Smooth muscle cell (in vitro differentiated cells): ENCODE results near the gene EXOC6B. TPM values are rescaled to one million over a fixed set of nuclear protein-coding genes. Genes with fewer than 3 reads are reported as not detected.

ENCODE experiments used
- DNase-seq: peaks from one replicate; lab custom pipeline; 2025; ENCODE audit not compliant: unreplicated experiment; lab: John Stamatoyannopoulos, UW
- H2AFZ ChIP-seq: fragments of 200-600 bp; sonication (generic); 2 replicates; pipeline ENCODE4 v1.6.0; 2016; ENCODE audit warnings: antibody characterized with exemption, low read depth, mild to moderate bottlenecking
- H3F3A ChIP-seq: fragments of 200-600 bp; sonication (generic); 2 replicates; pipeline ENCODE4 v1.6.0; 2017; ENCODE audit warnings: antibody characterized with exemption, low read depth
- H3K27ac ChIP-seq: fragments of 200-600 bp; sonication (generic); 2 replicates; pipeline ENCODE4 v1.5.1; 2016; ENCODE audit warnings: low read depth, mild to moderate bottlenecking
- H3K27me3 ChIP-seq: fragments of 200-600 bp; sonication (generic); 2 replicates; pipeline ENCODE4 v1.6.1; 2016; ENCODE audit warnings: low read depth, mild to moderate bottlenecking
- H3K36me3 ChIP-seq: fragments of 200-600 bp; sonication (generic); 2 replicates; pipeline ENCODE4 v1.5.1; 2016; ENCODE audit warnings: low read depth
- H3K4me1 ChIP-seq: fragments of 200-600 bp; sonication (generic); 2 replicates; pipeline ENCODE4 v1.5.1; 2016; ENCODE audit warnings: low read depth
- H3K4me2 ChIP-seq: fragments of 200-600 bp; sonication (generic); 2 replicates; pipeline ENCODE4 v1.6.0; 2016; ENCODE audit warnings: mild to moderate bottlenecking
- H3K4me3 ChIP-seq: fragments of 200-600 bp; sonication (generic); 2 replicates; pipeline ENCODE4 v1.5.1; 2016; ENCODE audit warnings: mild to moderate bottlenecking
- H3K79me2 ChIP-seq: fragments of 200-600 bp; sonication (generic); 2 replicates; pipeline ENCODE4 v1.6.0; 2016; ENCODE audit warnings: low read depth, mild to moderate bottlenecking
- H3K9ac ChIP-seq: fragments of 200-600 bp; sonication (generic); 2 replicates; pipeline ENCODE4 v1.6.0; 2016; ENCODE audit warnings: low read depth
- H3K9me3 ChIP-seq: fragments of 200-600 bp; sonication (generic); replicated peaks from 2 replicates; pipeline ENCODE4 v1.5.1; 2016; ENCODE audit warnings: low read depth
- H4K20me1 ChIP-seq: fragments of 200-600 bp; sonication (generic); 2 replicates; pipeline ENCODE4 v1.6.0; 2016; ENCODE audit warnings: low read depth
- WGBS: methylation state at CpG from one replicate; pipeline ENCODE4 v1.1.7; 2016; ENCODE audit warnings: low lambda C conversion rate; 5-methylcytosine and 5-hydroxymethylcytosine counted together
- polyA plus RNA-seq: library from polyadenylated mRNA; unstranded; fragments of >200 nt; fragmentation: Nextera tagmentation; extraction: Ambion mirVana; gene quantifications from 2 replicates; pipeline ENCODE4 v1.2.1, GENCODE V29; 2016
- total RNA-seq: library from RNA; depleted of rRNA; stranded (reverse); fragments of >200 nt; gene quantifications from 2 replicates; pipeline ENCODE4 v1.2.3, GENCODE V29; 2014
- TF ChIP-seq, protein P1 (sequence below): fragments of 200-600 bp; sonication (generic); IDR thresholded peaks from 2 replicates; pipeline ENCODE4 v1.5.1; 2017; ENCODE audit warnings: borderline replicate concordance, mild to moderate bottlenecking, antibody characterized with exemption; ENCODE audit not compliant: insufficient read depth, poor library complexity, severe bottlenecking

EXOC6B gene
- total and polyA plus RNA-seq, 2 experiments from 2014 or later, result 6.9 to 19.7 TPM

DNA sequence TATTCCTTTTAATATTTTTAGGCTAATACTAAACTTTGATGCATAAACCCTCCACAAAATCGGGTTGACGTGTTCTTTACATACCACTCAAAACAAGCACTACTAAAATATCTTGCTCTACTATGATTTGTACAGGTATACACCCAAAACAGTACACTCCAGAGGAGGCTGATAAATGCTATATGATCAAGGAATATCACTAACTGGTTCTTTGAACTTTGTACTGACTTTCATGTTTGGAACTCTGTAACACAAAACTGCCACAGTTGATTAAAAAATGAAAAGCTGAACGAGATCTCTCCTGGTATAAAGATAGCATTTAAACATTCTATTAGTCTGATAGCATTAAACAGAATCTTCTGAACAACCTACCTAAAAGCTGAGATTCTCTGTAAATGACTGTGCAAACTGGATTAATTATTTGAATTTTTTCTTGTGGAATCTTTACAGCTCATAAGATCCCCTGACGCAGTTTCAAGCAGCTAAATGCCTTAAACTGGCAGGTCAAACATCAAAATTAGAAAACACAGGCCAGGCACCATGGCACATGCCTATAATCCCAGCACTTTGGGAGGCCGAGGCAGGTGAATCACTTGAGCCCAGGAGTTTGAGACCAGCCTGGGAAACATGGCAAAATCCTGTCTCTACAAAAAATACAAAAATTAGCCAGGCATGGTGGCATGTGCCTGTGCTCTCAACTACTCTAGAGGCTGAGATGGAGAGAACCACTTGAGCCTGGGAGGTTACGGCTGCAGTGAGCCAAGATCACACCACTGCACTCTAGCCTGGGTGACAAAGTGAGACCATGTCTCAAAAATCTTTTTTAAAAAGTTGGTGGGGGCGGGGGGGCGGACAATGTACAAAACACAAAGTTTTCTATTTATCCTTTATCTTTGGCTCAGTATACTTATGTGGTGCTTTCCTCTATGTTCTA is 150.6 kb downstream of the EXOC6B start:
- WGBS, result 96% methylated on average over 8 of the region's 8 CpGs
- no peaks in the 10 kb centered on the region for H3F3A ChIP-seq

DNA sequence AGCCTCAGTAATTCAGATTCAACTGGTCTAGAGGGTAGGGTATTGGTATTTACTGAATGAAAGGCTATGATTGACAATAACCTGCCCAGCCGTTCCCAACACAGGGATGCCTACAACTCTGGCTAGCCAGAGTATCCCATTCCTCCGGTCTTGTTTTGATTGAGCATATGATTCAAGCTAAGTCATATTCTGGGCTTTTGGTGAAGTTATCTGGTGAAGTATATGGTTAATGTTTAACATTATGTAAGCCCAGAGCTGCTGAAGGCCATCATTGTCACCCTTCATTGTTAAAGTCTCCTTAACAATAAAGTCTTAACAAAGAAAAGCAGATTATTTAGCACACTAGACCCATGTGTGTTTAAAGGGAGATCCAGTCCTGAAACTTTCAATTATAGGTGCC is 152.6 kb downstream of the EXOC6B start:
- Histone ChIP-seq H4K20me1 (peaks cover 10% of the 10 kb centered on the region), H3K27me3 (no peaks in the 10 kb centered on the region), H2AFZ (no peak overlapping the region), H3K9ac (no peak overlapping the region), H3K27ac (no peak overlapping the region), H3K4me2 (no peak overlapping the region), H3K36me3 (no peaks in the 10 kb centered on the region), H3K4me3 (no peak overlapping the region), H3K79me2 (peaks cover 5% of the 10 kb centered on the region), H3K9me3 (no peaks in the 10 kb centered on the region), H3K4me1 (no peaks in the 10 kb centered on the region), H3F3A (no peaks in the 10 kb centered on the region)
- no peak for DNase-seq
- 95% methylated on average over 2 of the region's 2 CpGs for WGBS
- TF ChIP-seq, protein P1, sequence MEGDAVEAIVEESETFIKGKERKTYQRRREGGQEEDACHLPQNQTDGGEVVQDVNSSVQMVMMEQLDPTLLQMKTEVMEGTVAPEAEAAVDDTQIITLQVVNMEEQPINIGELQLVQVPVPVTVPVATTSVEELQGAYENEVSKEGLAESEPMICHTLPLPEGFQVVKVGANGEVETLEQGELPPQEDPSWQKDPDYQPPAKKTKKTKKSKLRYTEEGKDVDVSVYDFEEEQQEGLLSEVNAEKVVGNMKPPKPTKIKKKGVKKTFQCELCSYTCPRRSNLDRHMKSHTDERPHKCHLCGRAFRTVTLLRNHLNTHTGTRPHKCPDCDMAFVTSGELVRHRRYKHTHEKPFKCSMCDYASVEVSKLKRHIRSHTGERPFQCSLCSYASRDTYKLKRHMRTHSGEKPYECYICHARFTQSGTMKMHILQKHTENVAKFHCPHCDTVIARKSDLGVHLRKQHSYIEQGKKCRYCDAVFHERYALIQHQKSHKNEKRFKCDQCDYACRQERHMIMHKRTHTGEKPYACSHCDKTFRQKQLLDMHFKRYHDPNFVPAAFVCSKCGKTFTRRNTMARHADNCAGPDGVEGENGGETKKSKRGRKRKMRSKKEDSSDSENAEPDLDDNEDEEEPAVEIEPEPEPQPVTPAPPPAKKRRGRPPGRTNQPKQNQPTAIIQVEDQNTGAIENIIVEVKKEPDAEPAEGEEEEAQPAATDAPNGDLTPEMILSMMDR, result no peak

More for the DNA sequence above, 150.6 kb downstream of the EXOC6B start:
- Histone ChIP-seq H3K79me2 (no peaks in the 10 kb centered on the region), H3K36me3 (no peaks in the 10 kb centered on the region), H3K27me3 (no peaks in the 10 kb centered on the region), H4K20me1 (peaks cover 10% of the 10 kb centered on the region), H3K9me3 (no peaks in the 10 kb centered on the region), H3K4me1 (no peaks in the 10 kb centered on the region), H3K4me2 (no peak overlapping the region), H3K9ac (no peak overlapping the region), H3K4me3 (no peak overlapping the region), H2AFZ (no peak overlapping the region), H3K27ac (no peak overlapping the region)
- TF ChIP-seq, protein P1, result no peak
- no peak for DNase-seq

DNA sequence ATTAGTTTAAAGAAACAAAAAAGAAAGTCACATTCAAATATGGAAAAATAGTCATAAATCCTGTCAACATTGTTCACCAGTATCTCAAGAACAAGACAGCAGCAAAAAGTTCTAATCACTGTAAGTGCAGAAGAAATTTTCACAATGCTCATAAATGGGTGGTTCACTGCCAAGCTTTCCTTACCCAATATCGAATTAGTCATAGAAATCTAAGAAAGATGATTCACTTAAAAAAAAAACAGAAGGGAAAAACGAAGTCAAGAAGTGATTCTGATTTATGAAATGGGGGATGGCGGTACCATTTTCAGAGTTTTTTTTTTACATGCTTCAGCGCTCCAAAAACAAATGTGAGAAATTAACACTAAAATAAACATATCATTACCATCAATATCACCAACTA is 156.7 kb downstream of the EXOC6B start:
- Histone ChIP-seq H3K79me2 (peaks cover 15% of the 10 kb centered on the region), H2AFZ (no peak overlapping the region), H3K4me2 (no peak overlapping the region), H3K27ac (no peak overlapping the region), H3K9ac (no peak overlapping the region), H3K36me3 (peaks cover 6% of the 10 kb centered on the region), H3K4me3 (no peak overlapping the region), H3K4me1 (no peaks in the 10 kb centered on the region), H3K27me3 (no peaks in the 10 kb centered on the region), H3K9me3 (no peaks in the 10 kb centered on the region), H4K20me1 (peaks cover 3% of the 10 kb centered on the region), H3F3A (no peaks in the 10 kb centered on the region)
- TF ChIP-seq, protein P1, result no peak
- WGBS, result 91% methylated on average over 4 of the region's 4 CpGs
- DNase-seq, result no peak
